Transverse colon (tissue), 3 donors: ENCODE measurements around the gene LCLAT1.

Experiments used
- CTCF ChIP-seq, 5 experiments: fragments of 200-600 bp in 3 of 5; fragments of 450-650 bp in 2 of 5; sonication (generic) in 3 of 5; IDR thresholded peaks; 1 replicate in 2 of 5; 2 replicates in 3 of 5; pipeline ENCODE4 v1.5.1; 2016 to 2017; ENCODE audit warnings: antibody characterized with exemption in 5 of 5, inconsistent platforms in 3 of 5, mild to moderate bottlenecking in 2 of 5, moderate library complexity in 1 of 5
- EP300 ChIP-seq: sonication (generic); formaldehyde crosslinking; IDR thresholded peaks from one replicate; pipeline ENCODE4 v1.6.1; 2017; ENCODE audit warnings: antibody characterized with exemption, low read depth
- POLR2A ChIP-seq: fragments of 450-650 bp; IDR thresholded peaks from one replicate; pipeline ENCODE4 v1.6.1; 2016; ENCODE audit warnings: antibody characterized with exemption, mild to moderate bottlenecking, moderate library complexity

DNA sequence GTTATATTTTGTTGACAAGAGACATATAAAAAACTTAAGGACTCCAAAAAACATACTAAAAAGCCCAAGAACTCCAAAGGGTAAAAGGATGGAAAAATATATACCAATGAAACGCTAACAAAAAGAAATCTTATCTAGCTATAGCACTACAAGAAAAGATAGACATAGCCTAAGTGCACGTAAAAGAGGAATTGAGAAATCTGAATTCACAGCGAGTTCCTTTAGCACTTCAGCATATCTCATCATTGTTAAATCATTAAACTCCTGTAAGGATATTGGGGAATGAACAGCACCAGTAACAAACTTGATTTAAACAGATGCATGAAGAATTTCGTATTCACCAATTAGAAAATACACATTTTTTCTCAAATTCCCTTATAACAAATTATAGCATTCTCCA lies 226.1 kb downstream of the LCLAT1 start:
- no peak for TF ChIP-seq CTCF (IDR thresholded peaks at IDR 0.05)
- no peak for TF ChIP-seq EP300
- TF ChIP-seq POLR2A, result no peak
